SKM-1 (cell line): ENCODE data around the gene SYNE3.

Experiments
- DNase-seq: peaks from one replicate; lab custom pipeline; 2025; ENCODE audit not compliant: unreplicated experiment; lab: John Stamatoyannopoulos, UW

Gene SYNE3

GRCh38 chr14:95505030-95505589 is 11.3 kb downstream of the SYNE3 start:
- no peak for DNase-seq

GRCh38 chr14:95504135-95505029 is 12.1 kb downstream of the SYNE3 start:
- no peak for DNase-seq

GRCh38 chr14:95503365-95504134 is 12.9 kb downstream of the SYNE3 start:
- no peak for DNase-seq

GRCh38 chr14:95502381-95502950 is 14.0 kb downstream of the SYNE3 start:
- DNase-seq, result no peak

- no peak for DNase-seq
Observed at GRCh38 chr14:95500772-95501401, 15.6 kb downstream of the SYNE3 start.

- DNase-seq, result no peak
Observed at GRCh38 chr14:95500201-95500681, 16.2 kb downstream of the SYNE3 start.

- DNase-seq, result no peak
Observed at GRCh38 chr14:95499354-95499750, 17.1 kb downstream of the SYNE3 start.

- DNase-seq, result no peak
Observed at GRCh38 chr14:95498622-95499353, 17.7 kb downstream of the SYNE3 start.

- DNase-seq, result no peak
Observed at GRCh38 chr14:95497561-95498011, 18.9 kb downstream of the SYNE3 start.

GRCh38 chr14:95496690-95497259 is 19.7 kb downstream of the SYNE3 start:
- DNase-seq, result no peak

GRCh38 chr14:95496111-95496681 is 20.3 kb downstream of the SYNE3 start:
- DNase-seq, result no peak

GRCh38 chr14:95495538-95496025 is 20.9 kb downstream of the SYNE3 start:
- DNase-seq, result no peak

GRCh38 chr14:95495076-95495475 is 21.4 kb downstream of the SYNE3 start:
- no peak for DNase-seq

- no peak for DNase-seq
Observed at GRCh38 chr14:95494456-95494855, 22.0 kb downstream of the SYNE3 start.

GRCh38 chr14:95493976-95494375 is 22.5 kb downstream of the SYNE3 start:
- no peak for DNase-seq

GRCh38 chr14:95493503-95493902 is 22.9 kb downstream of the SYNE3 start:
- DNase-seq, result no peak

- DNase-seq, result no peak
Observed at GRCh38 chr14:95491936-95492608, 24.4 kb downstream of the SYNE3 start.

- no peak for DNase-seq
Observed at GRCh38 chr14:95490727-95491451, 25.6 kb downstream of the SYNE3 start.
